Measurements from ENCODE around the gene DHX40.

The DHX40 gene

GRCh38 chr17:59620518-59621259 lies 55.3 kb downstream of the DHX40 start:
- peak overlapping the region; percentile 96 for H3K4me3 ChIP-seq (ENCODE audit: low read depth, low read length)
- TF ChIP-seq, protein P1, sequence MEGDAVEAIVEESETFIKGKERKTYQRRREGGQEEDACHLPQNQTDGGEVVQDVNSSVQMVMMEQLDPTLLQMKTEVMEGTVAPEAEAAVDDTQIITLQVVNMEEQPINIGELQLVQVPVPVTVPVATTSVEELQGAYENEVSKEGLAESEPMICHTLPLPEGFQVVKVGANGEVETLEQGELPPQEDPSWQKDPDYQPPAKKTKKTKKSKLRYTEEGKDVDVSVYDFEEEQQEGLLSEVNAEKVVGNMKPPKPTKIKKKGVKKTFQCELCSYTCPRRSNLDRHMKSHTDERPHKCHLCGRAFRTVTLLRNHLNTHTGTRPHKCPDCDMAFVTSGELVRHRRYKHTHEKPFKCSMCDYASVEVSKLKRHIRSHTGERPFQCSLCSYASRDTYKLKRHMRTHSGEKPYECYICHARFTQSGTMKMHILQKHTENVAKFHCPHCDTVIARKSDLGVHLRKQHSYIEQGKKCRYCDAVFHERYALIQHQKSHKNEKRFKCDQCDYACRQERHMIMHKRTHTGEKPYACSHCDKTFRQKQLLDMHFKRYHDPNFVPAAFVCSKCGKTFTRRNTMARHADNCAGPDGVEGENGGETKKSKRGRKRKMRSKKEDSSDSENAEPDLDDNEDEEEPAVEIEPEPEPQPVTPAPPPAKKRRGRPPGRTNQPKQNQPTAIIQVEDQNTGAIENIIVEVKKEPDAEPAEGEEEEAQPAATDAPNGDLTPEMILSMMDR (IDR thresholded peaks at IDR 0.05; ENCODE audit: low read depth, low read length) = no peak

GRCh38 chr17:59621771-59622170 lies 56.4 kb downstream of the DHX40 start:
- peak overlapping the region; percentile 96 for H3K4me3 ChIP-seq (ENCODE audit: low read depth, low read length)

DNA sequence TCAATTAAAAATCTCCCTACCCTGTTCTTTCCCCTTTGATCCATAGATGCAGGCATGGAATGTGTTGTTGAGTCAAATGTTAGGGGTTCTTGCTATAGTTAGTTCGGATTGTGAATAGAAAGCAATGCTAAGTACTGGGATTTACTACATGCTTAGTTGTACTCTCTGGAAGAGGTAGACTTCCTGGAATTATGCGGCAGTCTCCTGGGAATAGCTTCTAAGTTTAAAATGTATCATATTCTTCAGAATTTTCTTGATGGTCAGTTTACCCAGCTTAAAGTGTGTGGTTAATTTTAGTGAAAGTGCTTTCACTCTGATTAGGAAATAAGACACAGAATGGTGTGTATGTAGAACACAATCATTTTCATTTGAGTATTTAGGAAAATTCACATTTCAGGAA lies 57.7 kb downstream of the DHX40 start:
- TF ChIP-seq, protein P1 (IDR thresholded peaks at IDR 0.05; ENCODE audit: low read depth, low read length) = no peak
- H3K4me3 ChIP-seq (ENCODE audit: low read depth, low read length) = peak overlapping the region; percentile 96

More at GRCh38 chr17:59621771-59622170, 56.4 kb downstream of the DHX40 start:
- TF ChIP-seq, protein P1 (IDR thresholded peaks at IDR 0.05; ENCODE audit: low read depth, low read length) = no peak

DNA sequence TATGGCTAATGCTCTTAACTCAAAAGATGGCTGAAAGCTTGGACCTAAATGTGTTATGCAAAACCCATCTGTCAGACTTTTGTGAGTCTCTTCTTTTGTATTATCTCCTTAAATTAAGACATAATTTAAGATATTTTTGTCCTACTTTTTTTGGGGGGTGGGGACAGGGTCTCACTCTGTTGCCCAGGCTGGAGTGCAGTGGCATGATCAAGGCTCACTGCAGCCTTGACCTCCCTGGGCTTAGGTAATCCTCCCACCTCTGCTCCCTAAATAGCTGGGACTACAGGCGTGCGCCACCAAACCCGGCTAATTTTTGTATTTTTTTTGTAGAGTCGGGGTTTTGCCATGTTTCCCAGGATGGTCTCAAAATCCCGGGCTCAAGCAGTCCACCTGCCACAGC lies 61.3 kb downstream of the DHX40 start:
- no peak overlapping the region for H3K4me3 ChIP-seq (ENCODE audit: low read depth, low read length)
- TF ChIP-seq, protein P1 (IDR thresholded peaks at IDR 0.05; ENCODE audit: low read depth, low read length) = no peak

- TF ChIP-seq, protein P1 (IDR thresholded peaks at IDR 0.05; ENCODE audit: low read depth, low read length) = no peak
- H3K4me3 ChIP-seq (ENCODE audit: low read depth, low read length) = no peak overlapping the region
Measured at GRCh38 chr17:59627274-59627673, 61.9 kb downstream of the DHX40 start.

- TF ChIP-seq, protein P1 (IDR thresholded peaks at IDR 0.05; ENCODE audit: low read depth, low read length) = no peak
- H3K4me3 ChIP-seq (ENCODE audit: low read depth, low read length) = no peak overlapping the region
Measured at GRCh38 chr17:59627770-59628171, 62.4 kb downstream of the DHX40 start.

DNA sequence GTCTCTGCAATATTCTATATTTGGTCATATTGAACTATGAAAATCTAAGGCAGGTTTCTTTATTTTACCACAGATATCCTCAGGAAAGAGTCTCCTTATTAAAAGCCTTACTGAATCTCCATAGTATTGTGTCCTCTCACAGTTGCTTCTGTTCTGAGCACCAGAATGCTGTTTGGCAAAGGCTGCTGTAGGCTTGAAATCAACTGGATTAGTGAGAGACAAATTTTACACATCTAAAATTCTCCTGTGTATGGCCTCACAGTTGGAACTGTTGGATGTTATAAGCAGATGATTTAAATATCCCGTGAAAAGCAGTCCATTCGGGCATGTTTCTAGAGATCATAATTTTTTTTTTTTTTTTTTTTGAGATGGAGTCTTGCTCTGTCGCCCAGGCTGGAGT lies 63.8 kb downstream of the DHX40 start:
- H3K4me3 ChIP-seq (ENCODE audit: low read depth, low read length) = no peak overlapping the region

More for the DNA sequence above, 63.8 kb downstream of the DHX40 start:
- TF ChIP-seq, protein P1 (IDR thresholded peaks at IDR 0.05; ENCODE audit: low read depth, low read length) = no peak

Data from WI38 (cell line).